ENCODE data around the gene REEP6.
"Not testable (repeated sequence)": the region's sequence is repeated elsewhere in the genome, so short reads cannot be mapped to it uniquely, and the experiment has no call there.

REEP6 gene

GRCh38 chr19:1492474-1493006, 1.6 kb downstream of the REEP6 start:
- DNase-seq, result no peak

GRCh38 chr19:1494115-1494815, 3.3 kb downstream of the REEP6 start:
- DNase-seq, result no peak

GRCh38 chr19:1495051-1495798, 4.2 kb downstream of the REEP6 start:
- no peak for DNase-seq

GRCh38 chr19:1495799-1496713, 5.1 kb downstream of the REEP6 start:
- no peak for DNase-seq

GRCh38 chr19:1496714-1497577, 6.0 kb downstream of the REEP6 start:
- no peak for DNase-seq

- DNase-seq, result no peak
Observed at GRCh38 chr19:1497578-1498235, 6.7 kb downstream of the REEP6 start.

- not testable (repeated sequence) for DNase-seq
Observed at GRCh38 chr19:1499231-1499630, 8.2 kb downstream of the REEP6 start.

GRCh38 chr19:1501200-1501595, 10.2 kb downstream of the REEP6 start:
- DNase-seq, result no peak

- DNase-seq, result no peak
Observed at GRCh38 chr19:1502433-1503088, 11.6 kb downstream of the REEP6 start.

- no peak for DNase-seq
Observed at GRCh38 chr19:1503089-1503924, 12.3 kb downstream of the REEP6 start.

GRCh38 chr19:1503925-1504773, 13.2 kb downstream of the REEP6 start:
- no peak for DNase-seq

GRCh38 chr19:1505012-1505411, 14.0 kb downstream of the REEP6 start:
- DNase-seq, result no peak

- DNase-seq, result no peak
Observed at GRCh38 chr19:1505991-1506881, 15.3 kb downstream of the REEP6 start.

GRCh38 chr19:1507192-1507660, 16.2 kb downstream of the REEP6 start:
- no peak for DNase-seq

GRCh38 chr19:1507763-1508506, 17.0 kb downstream of the REEP6 start:
- DNase-seq, result peak; percentile 91 to 93

GRCh38 chr19:1508507-1508856, 17.5 kb downstream of the REEP6 start:
- no peak for DNase-seq
